Neural progenitor cell (in vitro differentiated cells): ENCODE data around the gene HS3ST3B1. TPM values are rescaled to one million over a fixed set of nuclear protein-coding genes. Genes with fewer than 3 reads are reported as not detected.

Source experiments
- total RNA-seq: library from RNA; depleted of rRNA; stranded (reverse); fragments of >200 nt; gene quantifications from 2 replicates; pipeline ENCODE4 v1.2.3, GENCODE V29; 2015; ENCODE audit warnings: low replicate concordance

HS3ST3B1 gene
- total RNA-seq, 1 donor from 2014 or later: 21.5 TPM

Other genes with a start within 250 kb of the HS3ST3B1 start
- 18.0 and 29.1 TPM in 2 replicates for gene COX10, start 231.6 kb upstream of the HS3ST3B1 start, total RNA-seq
- not detected in 2 replicates for gene CDRT15, start 64.2 kb upstream of the HS3ST3B1 start, total RNA-seq